GM19395 (cell line): Measurements from ENCODE around the gene FAM219B.
"Not testable (repeated sequence)": the region's sequence is repeated elsewhere in the genome, so short reads cannot be mapped to it uniquely, and the experiment has no call there.

Experiments
- ATAC-seq: cut with Tn5 transposase; IDR thresholded peaks from one replicate; pipeline ENCODE4 v1.9.1; 2021; ENCODE audit warnings: mild to moderate bottlenecking, moderate library complexity; ENCODE audit not compliant: unreplicated experiment

Gene FAM219B

GRCh38 chr15:74904190-74904805, 2.4 kb downstream of the FAM219B start:
- no peak for ATAC-seq

- no peak for ATAC-seq
Observed at GRCh38 chr15:74903676-74904075, 3.0 kb downstream of the FAM219B start.

GRCh38 chr15:74902295-74903075, 4.2 kb downstream of the FAM219B start:
- no peak for ATAC-seq

GRCh38 chr15:74901612-74902063, 5.0 kb downstream of the FAM219B start:
- ATAC-seq, result no peak

GRCh38 chr15:74897300-74897701, 9.3 kb downstream of the FAM219B start:
- no peak for ATAC-seq

- no peak for ATAC-seq
Observed at GRCh38 chr15:74896316-74896715, 10.3 kb downstream of the FAM219B start.

GRCh38 chr15:74895830-74896229, 10.8 kb downstream of the FAM219B start:
- no peak for ATAC-seq

GRCh38 chr15:74894383-74894782, 12.3 kb downstream of the FAM219B start:
- ATAC-seq, result not testable (repeated sequence)

GRCh38 chr15:74893627-74894026, 13.0 kb downstream of the FAM219B start:
- no peak for ATAC-seq

- no peak for ATAC-seq
Observed at GRCh38 chr15:74892931-74893330, 13.7 kb downstream of the FAM219B start.

GRCh38 chr15:74892313-74892712, 14.3 kb downstream of the FAM219B start:
- no peak for ATAC-seq

- no peak for ATAC-seq
Observed at GRCh38 chr15:74891469-74891868, 15.2 kb downstream of the FAM219B start.

GRCh38 chr15:74890665-74890960, 16.0 kb downstream of the FAM219B start:
- ATAC-seq, result no peak

- ATAC-seq, result peak; percentile 94
Observed at GRCh38 chr15:74889883-74890664, 16.6 kb downstream of the FAM219B start, which contains the start of gene MPI. Gene MPI (plus strand): TSS chr15:74890042. CDS start chr15:74890074, 32 bp downstream.

GRCh38 chr15:74889390-74889882, 17.2 kb downstream of the FAM219B start:
- peak; percentile 20 for ATAC-seq

- no peak for ATAC-seq
Observed at GRCh38 chr15:74888716-74889115, 17.9 kb downstream of the FAM219B start.

- ATAC-seq, result not testable (repeated sequence)
Observed at GRCh38 chr15:74887537-74888193, 19.0 kb downstream of the FAM219B start.

- ATAC-seq, result no peak
Observed at GRCh38 chr15:74885461-74885860, 21.2 kb downstream of the FAM219B start.

GRCh38 chr15:74884428-74885223, 22.0 kb downstream of the FAM219B start:
- no peak for ATAC-seq

- ATAC-seq, result no peak
Observed at GRCh38 chr15:74882528-74882927, 24.1 kb downstream of the FAM219B start.
